GM18508 (cell line): Measurements from ENCODE around the gene RNF40.

Experiments
- ATAC-seq: cut with Tn5 transposase; IDR thresholded peaks from one replicate; pipeline ENCODE4 v1.9.1; 2021; ENCODE audit warnings: moderate number of reproducible peaks; ENCODE audit not compliant: insufficient read depth, unreplicated experiment

Gene RNF40

DNA sequence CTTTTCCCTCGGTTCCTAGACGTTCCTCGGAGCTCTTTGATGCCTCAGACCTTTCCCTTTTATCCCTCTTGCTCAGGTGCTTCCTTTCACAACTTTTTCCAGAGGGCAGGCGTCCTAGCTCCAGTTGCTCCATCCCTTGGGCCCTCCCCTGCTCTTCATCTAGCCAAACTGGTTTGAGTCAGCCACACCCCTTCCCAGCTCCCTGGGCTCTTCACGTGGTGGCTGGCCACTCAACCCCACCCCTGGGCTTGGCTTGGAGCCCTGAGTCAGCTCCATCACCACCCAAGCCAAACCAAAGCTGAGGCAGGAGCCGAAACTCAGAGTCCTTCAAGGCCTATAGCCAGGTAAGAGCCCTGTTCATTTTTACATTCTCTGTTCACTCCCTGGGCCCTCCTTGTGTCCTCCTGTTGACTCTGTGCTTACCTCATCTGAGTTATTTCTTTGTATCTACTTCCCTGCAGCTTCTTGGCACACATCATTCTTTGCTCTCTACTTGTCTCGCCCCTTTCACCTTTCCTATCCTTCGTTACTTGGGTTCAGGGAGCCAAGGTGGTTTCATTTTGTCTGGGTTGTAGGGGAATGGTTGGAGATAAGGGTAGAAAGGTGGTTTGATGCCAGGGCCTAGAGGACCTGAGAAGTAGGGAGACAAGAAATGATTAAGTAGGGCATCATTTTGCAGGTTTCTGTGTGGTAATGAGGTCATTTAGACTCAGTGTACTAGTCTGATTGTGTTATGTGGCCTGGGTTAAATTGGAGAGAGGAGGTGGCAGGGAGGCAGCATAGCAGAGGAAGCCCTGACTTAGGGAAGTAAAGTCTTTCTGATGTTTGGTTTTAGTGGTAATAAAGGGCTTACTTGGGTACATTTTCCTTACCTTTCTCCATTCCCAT, 21.5 kb upstream of the RNF40 start:
- no peak for ATAC-seq

DNA sequence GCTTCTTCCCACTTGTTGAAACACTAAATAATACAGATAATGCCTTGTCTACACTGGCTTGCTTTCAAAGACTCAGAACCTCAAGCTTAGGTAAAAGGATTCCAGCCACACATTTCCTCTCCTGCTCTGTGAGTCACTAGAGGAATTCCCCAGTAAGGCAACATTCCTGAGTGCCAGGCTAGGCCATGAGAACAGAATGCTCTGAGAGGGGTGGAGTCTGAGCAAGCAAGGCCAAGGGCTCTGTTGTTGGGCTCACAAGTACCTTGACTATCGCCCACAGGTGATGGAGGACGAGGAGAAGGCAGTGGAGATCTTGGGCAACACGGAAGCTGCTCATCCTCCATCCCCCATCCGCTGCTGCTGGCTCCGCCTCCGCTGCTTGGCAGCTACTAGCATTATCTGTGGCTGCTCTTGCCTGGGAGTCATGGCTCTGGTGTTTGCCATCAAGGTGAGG, 20.6 kb upstream of the RNF40 start:
- no peak for ATAC-seq

DNA sequence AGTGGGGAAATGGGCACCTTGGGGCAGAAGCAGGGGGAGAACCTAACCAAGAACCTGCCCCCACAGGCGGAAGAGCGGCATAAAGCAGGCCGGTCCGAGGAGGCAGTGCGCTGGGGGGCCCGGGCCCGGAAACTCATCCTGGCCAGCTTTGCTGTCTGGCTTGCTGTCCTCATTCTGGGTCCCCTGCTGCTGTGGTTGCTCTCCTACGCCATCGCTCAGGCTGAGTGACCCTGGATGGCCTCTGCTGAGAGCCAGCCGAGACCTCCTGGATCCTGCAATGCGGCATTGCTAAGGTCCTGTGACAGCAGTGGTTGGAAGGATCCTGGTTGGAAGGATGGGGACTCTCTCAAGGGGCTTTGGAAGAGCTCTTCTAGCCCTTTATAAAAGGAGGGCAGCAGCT, 18.4 kb upstream of the RNF40 start:
- no peak for ATAC-seq

DNA sequence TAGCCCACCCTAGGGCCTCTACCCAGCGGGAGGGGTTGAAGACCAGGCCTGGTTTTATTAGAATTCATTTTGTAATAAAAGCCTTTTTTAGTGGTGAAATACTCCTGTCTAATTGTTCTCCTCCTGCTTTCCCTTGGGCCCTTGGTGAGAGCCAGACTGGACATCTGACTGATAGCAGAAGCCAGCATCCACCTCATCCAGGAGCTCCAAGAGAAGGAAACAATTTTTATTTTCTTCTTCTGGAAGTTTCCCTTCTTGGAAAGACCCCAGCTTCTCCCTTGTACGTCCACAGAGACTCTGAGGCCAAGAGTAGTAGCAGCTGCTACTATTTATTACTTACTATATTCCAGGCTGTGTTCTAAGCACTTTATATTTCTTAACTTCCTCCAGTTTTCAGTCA, 17.9 kb upstream of the RNF40 start:
- ATAC-seq, result no peak

DNA sequence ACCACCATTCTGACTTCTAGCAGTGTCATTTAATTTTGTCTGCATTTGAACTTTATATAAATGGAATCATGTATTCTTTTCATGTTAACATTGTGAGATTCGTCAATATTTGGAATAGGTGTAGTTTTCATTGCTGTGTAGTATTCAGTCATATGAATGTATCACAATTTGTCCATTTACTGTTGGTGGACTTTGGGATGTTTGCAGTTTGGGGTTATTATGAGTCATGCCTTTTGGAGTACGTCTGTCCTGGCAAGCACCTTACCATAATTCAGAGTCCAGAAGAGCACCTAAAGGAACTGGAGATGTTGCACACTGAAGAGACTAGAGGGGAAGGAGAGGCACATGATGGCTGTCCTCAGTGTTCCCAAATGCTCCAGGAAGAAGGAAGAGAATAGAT, 17.0 kb upstream of the RNF40 start:
- no peak for ATAC-seq

DNA sequence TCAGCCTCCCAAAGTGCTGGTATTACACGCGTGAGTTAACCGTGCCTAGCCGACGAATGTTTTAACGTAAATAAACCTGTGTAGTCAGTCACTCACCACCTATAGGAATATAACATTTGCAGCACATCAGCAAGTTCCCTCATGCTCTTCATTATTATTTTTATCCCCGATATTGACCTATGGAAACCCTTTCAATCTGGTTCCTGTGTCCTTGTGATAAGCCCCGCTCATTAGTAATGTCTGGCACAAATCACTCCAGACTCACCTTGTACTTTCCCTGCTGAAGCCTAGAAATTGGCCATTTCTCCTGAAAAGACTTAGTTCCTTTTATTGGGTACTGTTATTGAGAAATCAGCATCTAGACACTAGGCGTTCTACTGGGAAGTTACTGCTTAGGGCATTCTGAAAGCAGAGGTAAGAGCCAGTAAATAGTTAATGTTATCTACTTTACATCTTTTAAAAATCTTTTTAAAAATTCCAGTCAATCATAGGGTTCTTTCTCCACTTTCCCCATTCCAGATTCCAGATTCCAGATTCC, 15.4 kb upstream of the RNF40 start:
- no peak for ATAC-seq

DNA sequence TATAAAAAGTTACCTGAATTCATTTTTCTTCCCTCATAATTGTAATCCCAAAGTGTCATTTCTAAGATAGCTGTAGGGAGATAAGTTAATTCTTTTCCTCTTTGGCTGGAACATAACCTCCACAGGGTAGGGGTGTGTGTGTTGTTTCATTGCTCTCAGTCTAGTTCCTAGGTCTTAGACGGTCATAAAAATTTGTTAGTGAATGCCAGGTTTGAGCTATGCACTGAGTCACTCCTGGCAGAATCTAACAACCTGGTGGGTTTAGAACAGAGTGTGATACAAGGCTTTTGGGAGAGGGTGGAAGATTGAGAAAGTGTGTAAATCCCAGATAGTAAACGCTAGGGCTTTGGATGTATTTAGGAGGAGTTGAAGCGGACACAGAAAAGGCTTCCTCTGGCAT, 14.8 kb upstream of the RNF40 start:
- ATAC-seq, result no peak

DNA sequence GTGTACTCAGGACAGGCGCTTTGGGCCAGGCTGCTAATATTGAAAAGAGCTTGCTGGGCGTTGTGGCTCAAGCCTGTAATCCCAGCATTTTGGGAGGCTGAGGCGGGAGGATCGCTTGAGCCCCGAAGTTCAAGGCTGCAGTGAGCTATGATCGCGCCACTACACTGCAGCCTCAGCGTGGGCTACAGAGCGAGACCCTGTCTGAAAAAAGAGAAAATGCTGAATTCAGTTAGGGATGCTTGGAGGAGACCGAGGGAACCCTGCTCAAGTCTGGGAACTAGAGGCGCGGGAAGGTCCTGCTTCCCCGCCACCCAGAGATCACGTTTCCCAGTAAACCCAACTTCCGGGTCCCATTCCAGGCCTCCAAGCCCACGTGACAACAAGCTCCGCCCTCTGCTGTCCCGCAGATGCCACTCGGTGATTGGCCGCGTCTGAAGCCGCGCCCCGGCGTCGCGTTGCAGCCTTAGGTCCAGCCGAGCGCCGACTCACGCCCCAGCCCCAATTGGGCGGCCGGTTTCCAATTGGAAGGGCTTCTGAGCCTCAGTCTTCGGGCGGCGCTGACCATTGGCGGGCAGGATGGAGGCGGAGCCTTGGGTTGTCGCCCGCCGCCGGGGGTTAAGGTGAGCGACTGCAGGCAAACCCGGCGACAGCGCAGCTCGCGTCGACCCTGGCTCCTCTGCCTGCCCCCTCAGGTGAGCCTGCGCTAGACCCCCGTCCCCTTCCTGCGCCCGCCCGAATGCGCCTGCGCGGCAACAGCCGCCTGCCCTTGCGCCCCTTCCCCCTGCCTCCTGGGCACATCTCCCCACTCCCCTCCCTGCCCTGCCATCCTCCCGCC, 14.1 kb upstream of the RNF40 start, which contains the start of gene PHKG2:
Gene PHKG2 (plus strand): TSS at position 627 of the 835 bp plus-strand sequence. CDS start 396 bp downstream, outside the sequence.
- peak; percentile 92 for ATAC-seq

DNA sequence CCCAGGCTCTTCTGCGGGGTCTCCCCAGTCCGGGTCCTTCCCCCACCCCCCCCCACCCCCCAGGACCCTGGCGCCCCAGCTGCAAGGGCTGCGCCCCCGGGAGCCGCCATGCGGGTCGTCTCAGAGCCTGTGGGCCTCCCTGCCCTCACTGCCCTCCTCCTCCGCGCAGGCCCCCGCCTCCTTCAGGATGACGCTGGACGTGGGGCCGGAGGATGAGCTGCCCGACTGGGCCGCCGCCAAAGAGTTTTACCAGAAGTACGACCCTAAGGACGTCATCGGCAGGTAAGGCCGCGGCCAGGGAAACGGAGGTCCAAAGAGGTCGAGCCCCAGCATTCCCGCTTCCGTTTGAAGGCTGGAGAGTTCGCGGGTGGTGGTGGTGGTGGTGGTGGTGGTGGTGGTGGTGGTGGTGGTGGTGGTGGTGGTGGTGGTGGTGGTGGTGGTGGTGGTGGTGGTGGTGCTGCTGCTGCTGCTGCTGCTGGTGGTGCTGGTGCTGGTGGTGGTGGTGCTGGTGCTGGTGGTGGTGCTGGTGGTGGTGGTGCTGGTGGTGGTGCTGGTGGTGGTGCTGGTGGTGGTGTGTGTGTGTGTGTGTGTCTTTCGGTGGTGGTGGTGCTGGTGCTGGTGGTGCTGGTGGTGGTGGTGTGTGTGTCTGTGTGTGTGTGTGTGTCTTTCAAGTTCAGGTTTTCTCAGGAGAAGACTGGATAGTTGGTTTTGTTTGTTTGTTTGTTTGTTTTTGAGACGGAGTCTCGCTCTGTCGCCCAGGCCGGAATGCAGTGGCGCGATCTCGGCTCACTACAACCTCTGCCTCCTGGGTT, 13.3 kb upstream of the RNF40 start:
- ATAC-seq, result no peak

DNA sequence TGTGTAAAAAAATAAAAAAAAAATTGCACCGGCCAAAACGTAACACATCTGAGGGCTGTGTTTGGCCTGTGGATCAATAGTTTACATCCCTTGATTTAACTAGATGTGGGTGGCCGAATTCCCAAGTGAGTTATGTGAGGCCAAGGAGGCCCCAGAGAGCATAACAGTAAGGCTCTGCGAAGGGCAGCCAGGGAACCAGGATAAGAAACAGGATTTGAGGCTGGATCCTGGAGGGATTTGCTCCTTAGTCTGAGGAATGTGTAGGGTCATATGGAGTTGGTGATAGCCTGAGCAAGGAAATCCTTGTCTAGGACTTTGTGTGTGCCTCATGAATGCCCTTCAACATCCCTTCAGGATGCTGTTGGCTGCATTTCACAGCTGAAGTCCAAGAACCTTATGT, 11.9 kb upstream of the RNF40 start:
- no peak for ATAC-seq

DNA sequence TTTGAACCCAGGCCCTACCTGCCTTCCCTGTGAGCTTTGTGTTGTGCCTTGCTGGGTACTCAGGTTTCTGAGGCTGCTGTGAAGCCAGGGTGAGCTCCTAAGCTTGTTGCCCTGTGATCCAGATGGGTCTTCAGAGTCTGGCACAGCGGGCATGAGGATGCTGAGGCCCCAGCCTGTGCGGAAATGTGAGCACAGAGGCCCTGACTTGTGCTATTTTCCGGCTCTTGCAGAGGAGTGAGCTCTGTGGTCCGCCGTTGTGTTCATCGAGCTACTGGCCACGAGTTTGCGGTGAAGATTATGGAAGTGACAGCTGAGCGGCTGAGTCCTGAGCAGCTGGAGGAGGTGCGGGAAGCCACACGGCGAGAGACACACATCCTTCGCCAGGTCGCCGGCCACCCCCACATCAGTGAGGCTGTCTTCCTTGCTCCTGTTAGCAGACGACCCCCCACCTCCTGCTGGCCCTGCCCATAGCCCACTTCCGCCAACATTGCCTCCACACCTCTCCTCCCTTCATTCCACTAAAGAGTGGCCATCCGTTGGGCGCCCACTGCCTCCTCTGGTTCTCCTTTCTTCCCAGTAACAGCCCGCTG, 11.2 kb upstream of the RNF40 start:
- ATAC-seq, result no peak

DNA sequence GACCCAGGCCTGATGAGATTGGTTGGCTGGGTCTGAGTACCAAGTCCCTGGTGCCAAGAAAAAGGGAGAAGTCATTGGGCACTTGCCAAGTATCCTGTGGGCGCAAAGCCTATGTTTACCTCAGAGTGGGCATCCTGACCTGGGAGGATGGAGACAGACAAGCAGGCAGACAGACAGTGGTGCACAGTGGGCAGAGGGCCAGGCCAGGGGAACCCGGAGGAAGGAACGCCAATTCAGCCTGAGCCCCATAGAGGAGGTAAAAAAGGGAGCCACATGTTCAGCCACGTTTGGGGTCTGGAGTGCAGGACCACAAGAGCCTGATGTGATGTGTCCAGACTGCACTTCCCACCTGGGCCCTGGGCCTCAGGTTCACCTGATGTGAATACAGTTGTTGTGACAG, 8.5 kb upstream of the RNF40 start:
- no peak for ATAC-seq

DNA sequence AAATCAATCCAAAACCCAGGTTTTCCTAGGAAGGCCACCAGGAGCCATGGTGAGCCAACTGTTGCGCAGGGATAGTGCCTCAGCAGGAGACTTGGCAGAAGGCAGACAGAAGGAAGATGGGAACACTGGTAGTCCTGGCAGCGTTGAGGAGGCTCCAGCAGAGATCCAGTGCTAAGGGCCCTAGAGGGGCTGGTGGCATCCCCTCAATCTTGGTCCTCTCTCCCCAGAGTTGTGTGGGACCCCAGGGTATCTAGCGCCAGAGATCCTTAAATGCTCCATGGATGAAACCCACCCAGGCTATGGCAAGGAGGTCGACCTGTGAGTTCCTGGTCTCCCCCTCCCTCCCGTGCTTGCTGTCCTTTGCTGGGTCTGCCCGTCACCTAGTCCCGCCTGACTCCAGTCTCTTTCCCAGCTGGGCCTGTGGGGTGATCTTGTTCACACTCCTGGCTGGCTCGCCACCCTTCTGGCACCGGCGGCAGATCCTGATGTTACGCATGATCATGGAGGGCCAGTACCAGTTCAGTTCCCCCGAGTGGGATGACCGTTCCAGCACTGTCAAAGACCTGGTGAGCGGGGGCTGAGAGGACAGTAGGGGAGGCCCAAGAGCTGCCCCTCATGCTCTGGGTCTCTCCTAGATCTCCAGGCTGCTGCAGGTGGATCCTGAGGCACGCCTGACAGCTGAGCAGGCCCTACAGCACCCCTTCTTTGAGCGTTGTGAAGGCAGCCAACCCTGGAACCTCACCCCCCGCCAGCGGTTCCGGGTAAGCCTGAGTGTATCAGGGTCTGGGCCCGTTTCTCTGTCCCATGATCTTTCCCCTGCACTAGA, 6.0 kb upstream of the RNF40 start:
- ATAC-seq, result no peak

DNA sequence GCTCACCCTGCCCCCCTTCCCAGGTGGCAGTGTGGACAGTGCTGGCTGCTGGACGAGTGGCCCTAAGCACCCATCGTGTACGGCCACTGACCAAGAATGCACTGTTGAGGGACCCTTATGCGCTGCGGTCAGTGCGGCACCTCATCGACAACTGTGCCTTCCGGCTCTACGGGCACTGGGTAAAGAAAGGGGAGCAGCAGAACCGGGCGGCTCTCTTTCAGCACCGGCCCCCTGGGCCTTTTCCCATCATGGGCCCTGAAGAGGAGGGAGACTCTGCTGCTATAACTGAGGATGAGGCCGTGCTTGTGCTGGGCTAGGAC, 5.4 kb upstream of the RNF40 start:
- ATAC-seq, result no peak

DNA sequence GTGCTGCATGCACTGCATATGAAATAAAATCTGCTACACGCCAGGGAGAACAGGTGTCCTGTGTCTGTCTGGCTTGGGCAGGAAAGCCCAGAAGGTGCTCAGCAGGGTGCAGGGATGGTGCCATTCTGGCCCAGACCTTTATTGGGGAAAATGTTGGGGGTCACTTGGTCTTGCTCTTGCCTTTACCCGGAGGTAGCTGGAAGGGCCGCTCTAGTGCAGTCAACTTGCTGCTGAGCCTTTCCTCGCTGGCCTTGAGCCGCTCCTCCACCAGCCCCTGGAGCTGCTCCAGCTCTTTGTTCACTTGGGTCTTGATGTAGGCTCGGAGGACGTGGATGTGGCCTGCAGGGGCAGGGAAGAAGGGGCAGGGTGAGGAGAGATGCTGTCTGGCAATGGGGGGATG, 4.8 kb upstream of the RNF40 start:
- no peak for ATAC-seq

DNA sequence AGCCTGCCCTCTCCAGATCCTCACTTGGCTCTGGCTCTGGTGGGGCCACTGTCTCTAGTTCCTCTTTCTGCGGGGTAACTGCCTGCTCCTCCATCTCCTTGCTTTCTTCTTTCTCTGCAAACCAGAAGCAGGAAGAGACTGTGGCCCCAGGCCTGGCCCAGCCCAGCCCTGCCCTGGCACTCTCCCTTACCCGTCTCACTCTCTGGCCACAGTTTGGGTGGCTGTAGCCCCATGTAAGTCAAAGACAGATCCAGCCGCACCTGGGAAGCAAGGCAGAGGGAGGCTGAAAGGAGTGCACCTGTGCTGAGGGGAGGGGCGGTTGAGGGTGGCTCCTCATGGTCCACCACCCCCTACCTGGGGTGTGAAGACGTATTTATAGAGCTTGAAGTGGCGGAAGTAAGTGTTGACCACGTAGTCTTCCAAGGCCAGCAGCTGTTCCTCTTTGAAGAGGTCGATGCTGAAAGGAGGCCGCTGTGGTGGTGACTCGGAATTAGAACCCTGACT, 3.1 kb upstream of the RNF40 start:
- no peak for ATAC-seq

DNA sequence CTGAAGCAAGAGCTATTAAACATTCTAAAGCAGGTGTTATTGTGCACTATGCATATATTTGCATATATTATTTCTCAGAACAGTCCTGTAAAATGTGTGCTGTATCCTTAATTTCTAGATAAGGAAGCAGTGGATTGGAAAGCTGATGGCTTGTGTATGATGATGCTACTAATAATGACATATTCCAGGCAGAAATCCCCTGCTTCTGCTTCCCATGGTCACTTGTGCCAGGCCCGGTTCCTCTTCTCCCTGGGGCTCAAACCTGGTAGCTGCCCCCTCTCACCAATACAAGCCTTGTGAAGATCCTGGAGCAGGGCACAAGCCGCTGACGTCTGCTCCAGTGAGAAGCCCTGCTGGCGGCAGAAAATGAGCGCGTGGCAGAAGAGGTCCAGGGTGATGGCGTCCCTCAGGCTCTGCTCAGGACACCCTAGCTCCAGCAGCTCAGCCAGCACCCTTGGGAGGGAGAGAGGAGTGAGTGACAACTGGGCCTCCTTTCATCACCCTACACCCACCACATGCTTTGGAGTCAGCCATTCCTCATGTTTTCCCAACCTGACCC, 2.0 kb upstream of the RNF40 start:
- no peak for ATAC-seq

DNA sequence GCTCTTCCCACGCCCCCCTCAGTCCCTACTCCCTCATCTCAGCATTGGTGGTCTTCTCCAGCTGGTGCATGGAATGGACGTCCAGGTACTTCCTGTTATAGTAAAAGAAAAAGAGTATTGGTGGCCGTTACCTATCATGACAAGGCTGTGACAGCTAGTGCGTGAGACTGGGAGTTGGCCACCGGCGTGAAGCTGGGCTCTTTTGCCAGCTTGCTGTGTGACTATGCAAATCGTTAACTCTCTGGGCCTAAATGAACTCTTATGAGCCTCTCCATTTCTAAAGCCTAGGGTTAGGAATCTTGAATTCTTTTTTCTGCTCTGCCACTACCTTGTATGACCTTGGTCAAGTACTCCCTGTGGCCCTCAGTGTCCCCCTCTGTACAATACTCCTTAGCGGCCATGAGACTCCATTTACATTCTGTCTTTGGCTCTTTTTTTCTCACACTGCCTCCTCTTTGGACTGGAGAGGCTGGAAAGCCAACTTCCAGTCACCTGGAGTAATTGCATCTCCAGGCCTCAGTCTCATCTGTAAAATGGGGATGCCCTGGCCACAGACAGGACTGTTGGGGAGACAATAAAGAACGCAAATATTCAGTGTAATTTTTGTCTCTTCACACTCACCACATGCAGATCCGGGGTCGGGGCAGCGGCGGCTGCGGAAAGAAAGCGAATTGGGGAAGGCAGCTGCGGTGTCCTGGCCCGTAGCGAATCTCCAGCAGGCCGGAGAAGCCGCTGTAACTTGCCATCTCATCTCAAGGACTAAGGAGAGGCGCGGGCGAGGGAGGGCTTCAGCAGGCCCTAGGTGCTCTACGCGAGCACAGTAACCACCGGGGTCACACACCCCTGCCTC, 1.3 kb upstream of the RNF40 start:
- no peak for ATAC-seq
